Osteocyte (in vitro differentiated cells): ENCODE data around the gene DGKZ. TPM values are rescaled to one million over a fixed set of nuclear protein-coding genes. Genes with fewer than 3 reads are reported as not detected.

ENCODE experiments used
- DNase-seq: peaks from one replicate; pipeline ENCODE4 v3.0.0; 2021; ENCODE audit warnings: mixed read lengths; ENCODE audit not compliant: unreplicated experiment; ENCODE audit errors: extremely low spot score
- H3K27ac Mint-ChIP-seq: one replicate; pipeline ENCODE4 v1.8.0; 2021; ENCODE audit warnings: mild to moderate bottlenecking, mixed read lengths; ENCODE audit not compliant: unreplicated experiment
- H3K27me3 Mint-ChIP-seq: one replicate; pipeline ENCODE4 v1.8.0; 2021; ENCODE audit warnings: mixed read lengths; ENCODE audit not compliant: unreplicated experiment
- H3K36me3 Mint-ChIP-seq: one replicate; pipeline ENCODE4 v1.8.0; 2021; ENCODE audit warnings: mixed read lengths; ENCODE audit not compliant: unreplicated experiment
- H3K4me1 Mint-ChIP-seq: one replicate; pipeline ENCODE4 v1.8.0; 2021; ENCODE audit warnings: mixed read lengths; ENCODE audit not compliant: unreplicated experiment
- H3K4me3 Mint-ChIP-seq: one replicate; pipeline ENCODE4 v1.8.0; 2021; ENCODE audit warnings: mild to moderate bottlenecking, moderate library complexity, mixed read lengths; ENCODE audit not compliant: unreplicated experiment
- H3K9me3 Mint-ChIP-seq: one replicate; pipeline ENCODE4 v1.8.0; 2021; ENCODE audit warnings: mixed read lengths; ENCODE audit not compliant: unreplicated experiment
- CTCF ChIP-seq: fragments of 200-600 bp; sonication (generic); IDR thresholded peaks from 2 replicates; pipeline ENCODE4 v1.5.0; 2021; ENCODE audit warnings: antibody characterized with exemption, mild to moderate bottlenecking, moderate library complexity
- total RNA-seq: library from RNA; stranded (reverse); gene quantifications from 2 replicates; pipeline ENCODE4 v1.2.1, GENCODE V29; 2021

The DGKZ gene
- total RNA-seq, 1 donor from 2014 or later, result 49.9 TPM

- DNase-seq, result no peak
These were observed 5.8 kb upstream of the DGKZ start for GRCh38 chr11:46341454-46341853.

GRCh38 chr11:46342239-46342638, 5.0 kb upstream of the DGKZ start:
- no peaks in the 10 kb centered on the region for H3K9me3 Mint-ChIP-seq
- peaks cover 9% of the 10 kb centered on the region for H3K27me3 Mint-ChIP-seq
- H3K36me3 Mint-ChIP-seq, result no peaks in the 10 kb centered on the region
- no peak for TF ChIP-seq CTCF
- no peak overlapping the region for H3K27ac Mint-ChIP-seq
- peaks cover 39% of the 10 kb centered on the region for H3K4me1 Mint-ChIP-seq
- DNase-seq, result no peak
- no peak overlapping the region for H3K4me3 Mint-ChIP-seq

More at GRCh38 chr11:46341454-46341853, 5.8 kb upstream of the DGKZ start:
- peaks cover 9% of the 10 kb centered on the region for H3K27me3 Mint-ChIP-seq
- H3K4me3 Mint-ChIP-seq, result no peak overlapping the region
- peaks cover 34% of the 10 kb centered on the region for H3K4me1 Mint-ChIP-seq
- no peaks in the 10 kb centered on the region for H3K9me3 Mint-ChIP-seq
- TF ChIP-seq CTCF, result no peak
- H3K27ac Mint-ChIP-seq, result no peak overlapping the region
- no peaks in the 10 kb centered on the region for H3K36me3 Mint-ChIP-seq

- no peak for DNase-seq
- no peak overlapping the region for H3K27ac Mint-ChIP-seq
- H3K27me3 Mint-ChIP-seq, result peaks cover 9% of the 10 kb centered on the region
- H3K9me3 Mint-ChIP-seq, result no peaks in the 10 kb centered on the region
- no peak overlapping the region for H3K4me3 Mint-ChIP-seq
- TF ChIP-seq CTCF, result no peak
- H3K4me1 Mint-ChIP-seq, result peaks cover 34% of the 10 kb centered on the region
- no peaks in the 10 kb centered on the region for H3K36me3 Mint-ChIP-seq
These were observed 3.7 kb upstream of the DGKZ start for GRCh38 chr11:46343520-46343919.

- H3K27me3 Mint-ChIP-seq, result peaks cover 9% of the 10 kb centered on the region
- no peak for TF ChIP-seq CTCF
- no peak for DNase-seq
- H3K9me3 Mint-ChIP-seq, result no peaks in the 10 kb centered on the region
- no peak overlapping the region for H3K4me3 Mint-ChIP-seq
- peaks cover 30% of the 10 kb centered on the region for H3K4me1 Mint-ChIP-seq
- no peaks in the 10 kb centered on the region for H3K36me3 Mint-ChIP-seq
- H3K27ac Mint-ChIP-seq, result no peak overlapping the region
These were observed 2.1 kb upstream of the DGKZ start for GRCh38 chr11:46345131-46345597.

GRCh38 chr11:46345881-46346484, 1.3 kb upstream of the DGKZ start:
- Mint-ChIP-seq H3K27ac (no peak overlapping the region), H3K27me3 (peaks cover 8% of the 10 kb centered on the region), H3K36me3 (no peaks in the 10 kb centered on the region), H3K4me1 (peaks cover 32% of the 10 kb centered on the region), H3K9me3 (no peaks in the 10 kb centered on the region), H3K4me3 (no peak overlapping the region)
- no peak for DNase-seq
- no peak for TF ChIP-seq CTCF
